ENCODE data around the gene SYNJ1. TPM values are rescaled to one million over a fixed set of nuclear protein-coding genes. Genes with fewer than 3 reads are reported as not detected.

SYNJ1 gene
- total RNA-seq, 2 donors from 2014 or later, result 6.0 to 12.2 TPM

DNA sequence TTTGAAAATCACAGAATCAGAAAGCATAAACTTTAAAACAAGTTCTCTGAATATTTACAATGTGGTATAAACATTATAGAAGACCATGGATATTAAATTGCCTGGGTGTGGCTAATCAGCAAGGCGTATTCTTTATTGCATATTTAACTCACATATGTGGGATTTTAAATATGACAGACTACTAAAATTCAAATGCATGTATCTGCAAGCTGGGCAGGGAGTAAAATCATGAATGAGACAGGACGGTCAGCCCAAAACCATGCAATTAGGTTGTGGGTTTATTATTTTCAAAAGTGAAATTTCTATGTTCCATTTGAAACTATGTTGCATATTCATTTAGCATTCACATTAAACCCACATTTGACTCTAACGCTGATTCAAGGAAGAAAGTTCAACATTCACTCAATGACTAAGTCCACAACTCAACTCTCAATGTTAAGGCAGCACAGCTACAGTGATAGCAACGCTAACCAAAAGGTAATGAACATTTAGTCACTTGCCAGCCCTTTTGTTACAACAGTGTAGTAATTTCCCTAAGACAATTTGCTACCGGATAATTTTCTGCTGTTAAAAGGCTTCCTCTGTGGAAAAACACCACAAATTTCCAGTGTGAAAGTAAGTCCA lies 6.3 kb upstream of the SYNJ1 start:
- H3K36me3 Mint-ChIP-seq (ENCODE audit: low read depth), result peaks cover 46% of the 10 kb centered on the region
- no peak overlapping the region for H3K27ac Mint-ChIP-seq
- DNase-seq, result no peak
- Histone ChIP-seq H3K9me3 (ENCODE audit: control insufficient read depth, low read length) (no peaks in the 10 kb centered on the region), H3K27me3 (ENCODE audit: control insufficient read depth, insufficient read depth, low read length, poor library complexity, severe bottlenecking) (no peaks in the 10 kb centered on the region), H3K9ac (ENCODE audit: extremely low read depth, low read length, poor library complexity, severe bottlenecking) (no peak overlapping the region), H3K4me3 (ENCODE audit: low read length) (no peak overlapping the region), H3K27ac (ENCODE audit: low read depth, low read length) (no peak overlapping the region), H3K4me1 (ENCODE audit: control insufficient read depth, insufficient read depth, low read length) (peaks cover under 1% of the 10 kb centered on the region), H3K36me3 (ENCODE audit: control insufficient read depth, insufficient read depth, low read length) (peaks cover 61% of the 10 kb centered on the region)
- no peaks in the 10 kb centered on the region for H3K9me3 Mint-ChIP-seq
- H3K27me3 Mint-ChIP-seq (ENCODE audit: insufficient read depth), result no peaks in the 10 kb centered on the region
- TF ChIP-seq, protein P1, sequence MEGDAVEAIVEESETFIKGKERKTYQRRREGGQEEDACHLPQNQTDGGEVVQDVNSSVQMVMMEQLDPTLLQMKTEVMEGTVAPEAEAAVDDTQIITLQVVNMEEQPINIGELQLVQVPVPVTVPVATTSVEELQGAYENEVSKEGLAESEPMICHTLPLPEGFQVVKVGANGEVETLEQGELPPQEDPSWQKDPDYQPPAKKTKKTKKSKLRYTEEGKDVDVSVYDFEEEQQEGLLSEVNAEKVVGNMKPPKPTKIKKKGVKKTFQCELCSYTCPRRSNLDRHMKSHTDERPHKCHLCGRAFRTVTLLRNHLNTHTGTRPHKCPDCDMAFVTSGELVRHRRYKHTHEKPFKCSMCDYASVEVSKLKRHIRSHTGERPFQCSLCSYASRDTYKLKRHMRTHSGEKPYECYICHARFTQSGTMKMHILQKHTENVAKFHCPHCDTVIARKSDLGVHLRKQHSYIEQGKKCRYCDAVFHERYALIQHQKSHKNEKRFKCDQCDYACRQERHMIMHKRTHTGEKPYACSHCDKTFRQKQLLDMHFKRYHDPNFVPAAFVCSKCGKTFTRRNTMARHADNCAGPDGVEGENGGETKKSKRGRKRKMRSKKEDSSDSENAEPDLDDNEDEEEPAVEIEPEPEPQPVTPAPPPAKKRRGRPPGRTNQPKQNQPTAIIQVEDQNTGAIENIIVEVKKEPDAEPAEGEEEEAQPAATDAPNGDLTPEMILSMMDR (conservative IDR thresholded peaks at IDR 0.05), result no peak
- H3K4me1 Mint-ChIP-seq, result peaks cover 24% of the 10 kb centered on the region
- WGBS, 2 experiments (ENCODE audit: insufficient coverage in 1 of 2, insufficient read length in 1 of 2), result 96 to 98% methylated on average over 3 to 5 of the region's 5 CpGs
- no peak overlapping the region for H3K4me3 Mint-ChIP-seq

DNA sequence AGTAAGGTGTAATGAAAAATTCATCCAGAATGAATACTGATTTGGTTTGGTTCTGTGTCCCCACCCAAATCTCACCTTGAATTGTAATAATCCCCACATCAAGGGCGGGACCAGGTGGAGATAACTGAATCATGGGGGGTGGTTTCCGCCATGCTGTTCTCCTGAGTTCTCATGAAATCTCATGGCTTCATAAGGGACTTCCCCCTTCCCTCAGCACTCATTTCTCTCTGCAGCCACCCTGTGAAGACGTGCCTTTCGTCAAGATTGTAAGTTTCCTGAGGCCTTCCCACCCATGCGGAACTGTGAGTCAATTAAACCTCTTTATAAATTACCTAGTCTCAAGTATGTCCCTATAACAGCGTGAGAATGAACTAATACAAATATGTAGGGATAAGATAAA lies 5.5 kb upstream of the SYNJ1 start:
- H3K36me3 ChIP-seq (ENCODE audit: control insufficient read depth, insufficient read depth, low read length), result peaks cover 54% of the 10 kb centered on the region
- H3K27ac ChIP-seq (ENCODE audit: low read depth, low read length), result no peak overlapping the region
- H3K9me3 Mint-ChIP-seq, result no peaks in the 10 kb centered on the region
- no peaks in the 10 kb centered on the region for H3K27me3 ChIP-seq (ENCODE audit: control insufficient read depth, insufficient read depth, low read length, poor library complexity, severe bottlenecking)
- no peak overlapping the region for H3K4me3 ChIP-seq (ENCODE audit: low read length)
- no peak overlapping the region for H3K4me3 Mint-ChIP-seq
- no peaks in the 10 kb centered on the region for H3K27me3 Mint-ChIP-seq (ENCODE audit: insufficient read depth)
- H3K36me3 Mint-ChIP-seq (ENCODE audit: low read depth), result peaks cover 40% of the 10 kb centered on the region
- peaks cover 23% of the 10 kb centered on the region for H3K4me1 Mint-ChIP-seq
- WGBS, 2 experiments (ENCODE audit: insufficient coverage in 1 of 2, insufficient read length in 1 of 2), result 90 to 94% methylated on average over 3 to 6 of the region's 6 CpGs
- H3K27ac Mint-ChIP-seq, result no peak overlapping the region
- no peak for DNase-seq
- TF ChIP-seq, protein P1 (conservative IDR thresholded peaks at IDR 0.05), result no peak
- H3K4me1 ChIP-seq (ENCODE audit: control insufficient read depth, insufficient read depth, low read length), result no peaks in the 10 kb centered on the region
- no peak overlapping the region for H3K9ac ChIP-seq (ENCODE audit: extremely low read depth, low read length, poor library complexity, severe bottlenecking)
- no peaks in the 10 kb centered on the region for H3K9me3 ChIP-seq (ENCODE audit: control insufficient read depth, low read length)

- Mint-ChIP-seq H3K9me3 (no peaks in the 10 kb centered on the region), H3K27me3 (ENCODE audit: insufficient read depth) (no peaks in the 10 kb centered on the region), H3K4me3 (no peak overlapping the region), H3K27ac (no peak overlapping the region), H3K36me3 (ENCODE audit: low read depth) (peaks cover 39% of the 10 kb centered on the region), H3K4me1 (peaks cover 23% of the 10 kb centered on the region)
- Histone ChIP-seq H3K36me3 (ENCODE audit: control insufficient read depth, insufficient read depth, low read length) (peaks cover 47% of the 10 kb centered on the region), H3K27ac (ENCODE audit: low read depth, low read length) (no peak overlapping the region), H3K9me3 (ENCODE audit: control insufficient read depth, low read length) (no peaks in the 10 kb centered on the region), H3K4me1 (ENCODE audit: control insufficient read depth, insufficient read depth, low read length) (no peaks in the 10 kb centered on the region), H3K27me3 (ENCODE audit: control insufficient read depth, insufficient read depth, low read length, poor library complexity, severe bottlenecking) (no peaks in the 10 kb centered on the region), H3K9ac (ENCODE audit: extremely low read depth, low read length, poor library complexity, severe bottlenecking) (no peak overlapping the region), H3K4me3 (ENCODE audit: low read length) (no peak overlapping the region)
- TF ChIP-seq, protein P1 (conservative IDR thresholded peaks at IDR 0.05), result no peak
- DNase-seq, result no peak
- WGBS, 2 experiments (ENCODE audit: insufficient coverage in 1 of 2, insufficient read length in 1 of 2), result 95 to 100% methylated on average over 2 to 3 of the region's 3 CpGs
Measured at GRCh38 chr21:32732544-32732943, 4.7 kb upstream of the SYNJ1 start.
